Cardiac muscle cell (in vitro differentiated cells and primary cell): ENCODE data around the gene SLC9A5. TPM values are rescaled to one million over a fixed set of nuclear protein-coding genes. Genes with fewer than 3 reads are reported as not detected.

Experiments used
- DNase-seq, 2 donors: peaks; one replicate each; pipeline versions ENCODE4 v3.0.0 to v3.0.0-alpha.2; 2010 to 2017; ENCODE audit warnings: low read depth in 1 of 2, low spot score in 1 of 2
- H3K27ac ChIP-seq: fragments of 200-600 bp; sonication (generic); 2 replicates; pipeline ENCODE4 v1.5.1; 2016
- H3K27me3 ChIP-seq: fragments of 200-600 bp; sonication (generic); 2 replicates; pipeline ENCODE4 v1.6.0; 2016; ENCODE audit warnings: control low read depth
- H3K36me3 ChIP-seq: fragments of 200-600 bp; sonication (generic); 2 replicates; pipeline ENCODE4 v1.5.1; 2016; ENCODE audit warnings: control low read depth
- H3K4me1 ChIP-seq: fragments of 200-600 bp; sonication (generic); 2 replicates; pipeline ENCODE4 v1.8.1; 2017; ENCODE audit warnings: low read depth, mild to moderate bottlenecking, mixed run types
- H3K4me3 ChIP-seq: fragments of 200-600 bp; sonication (generic); 2 replicates; pipeline ENCODE4 v1.5.1; 2016; ENCODE audit warnings: mild to moderate bottlenecking
- H3K9me3 ChIP-seq: fragments of 200-600 bp; sonication (generic); 2 replicates; pipeline ENCODE4 v1.5.1; 2017; ENCODE audit warnings: low read depth, mild to moderate bottlenecking, control low read depth
- CTCF ChIP-seq: IDR thresholded peaks from 2 replicates; pipeline ENCODE4 v1.5.1; 2012; ENCODE audit warnings: low read depth, mild to moderate bottlenecking, low read length
- polyA plus RNA-seq: library from polyadenylated mRNA; unstranded; fragments of >200 nt; fragmentation: Nextera tagmentation; extraction: Ambion mirVana; gene quantifications from 2 replicates; pipeline ENCODE4 v1.2.1, GENCODE V29; 2016
- total RNA-seq: library from RNA; depleted of rRNA; stranded (reverse); fragments of >200 nt; gene quantifications from 2 replicates; pipeline ENCODE4 v1.2.3, GENCODE V29; 2016

SLC9A5 gene
- total and polyA plus RNA-seq, 2 experiments from 2014 or later = 4.5 to 4.6 TPM

GRCh38 chr16:67207249-67208091 is 41.3 kb upstream of the SLC9A5 start:
- H3K27me3 ChIP-seq = no peaks in the 10 kb centered on the region

GRCh38 chr16:67208154-67208896 is 40.5 kb upstream of the SLC9A5 start:
- H3K27me3 ChIP-seq = no peaks in the 10 kb centered on the region
- TF ChIP-seq CTCF = no peak
- no peak overlapping the region for H3K4me3 ChIP-seq

More at GRCh38 chr16:67207249-67208091, 41.3 kb upstream of the SLC9A5 start:
- Histone ChIP-seq H3K9me3 (no peaks in the 10 kb centered on the region), H3K4me1 (no peaks in the 10 kb centered on the region), H3K4me3 (no peak overlapping the region), H3K36me3 (peaks cover 2% of the 10 kb centered on the region), H3K27ac (no peak overlapping the region)
- DNase-seq = no peak
- no peak for TF ChIP-seq CTCF

GRCh38 chr16:67209565-67209964 is 39.2 kb upstream of the SLC9A5 start:
- Histone ChIP-seq H3K27me3 (no peaks in the 10 kb centered on the region), H3K4me1 (no peaks in the 10 kb centered on the region), H3K36me3 (no peaks in the 10 kb centered on the region), H3K9me3 (no peaks in the 10 kb centered on the region), H3K4me3 (no peak overlapping the region), H3K27ac (no peak overlapping the region)
- DNase-seq = no peak
- TF ChIP-seq CTCF = no peak

More at GRCh38 chr16:67208154-67208896, 40.5 kb upstream of the SLC9A5 start:
- H3K4me1 ChIP-seq = no peaks in the 10 kb centered on the region
- no peaks in the 10 kb centered on the region for H3K9me3 ChIP-seq
- peaks cover 2% of the 10 kb centered on the region for H3K36me3 ChIP-seq
- DNase-seq = no peak
- H3K27ac ChIP-seq = no peak overlapping the region

GRCh38 chr16:67210069-67210937 is 38.5 kb upstream of the SLC9A5 start:
- DNase-seq = no peak
- Histone ChIP-seq H3K4me1 (no peaks in the 10 kb centered on the region), H3K36me3 (no peaks in the 10 kb centered on the region), H3K4me3 (no peak overlapping the region), H3K27me3 (no peaks in the 10 kb centered on the region), H3K27ac (no peak overlapping the region), H3K9me3 (no peaks in the 10 kb centered on the region)
- no peak for TF ChIP-seq CTCF

GRCh38 chr16:67211674-67212073 is 37.1 kb upstream of the SLC9A5 start:
- no peak for DNase-seq
- Histone ChIP-seq H3K4me3 (no peak overlapping the region), H3K27ac (no peak overlapping the region), H3K36me3 (no peaks in the 10 kb centered on the region), H3K4me1 (no peaks in the 10 kb centered on the region), H3K27me3 (no peaks in the 10 kb centered on the region), H3K9me3 (no peaks in the 10 kb centered on the region)
- no peak for TF ChIP-seq CTCF
